Measurements from ENCODE around the gene HYCC1. TPM values are rescaled to one million over a fixed set of nuclear protein-coding genes. Genes with fewer than 3 reads are reported as not detected.
"Not testable (repeated sequence)": the region's sequence is repeated elsewhere in the genome, so short reads cannot be mapped to it uniquely, and the experiment has no call there.

Gene HYCC1
- total RNA-seq, 1 experiment from 2014 or later, result 48.9 TPM

DNA sequence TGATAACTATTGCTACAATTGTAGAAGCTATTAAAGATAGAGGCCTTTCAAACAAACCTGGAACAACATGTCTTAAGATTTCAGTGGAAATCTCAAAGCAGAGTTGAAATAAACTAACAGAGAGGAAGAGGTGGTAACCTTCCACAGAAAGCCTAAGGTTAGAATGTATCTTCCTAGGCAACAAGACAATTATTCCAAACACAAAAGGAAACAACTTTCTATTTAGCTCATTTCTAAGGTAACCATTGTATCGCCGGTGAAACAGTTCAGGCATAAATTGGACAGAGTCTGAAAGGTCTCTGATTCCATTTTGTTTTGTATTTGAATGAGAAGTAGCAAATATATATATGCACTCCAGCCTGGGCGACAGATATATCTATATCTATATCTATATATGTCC lies 30.7 kb upstream of the HYCC1 start:
- intact Hi-C loops (cut with micrococcal nuclease), result no loop called here
- Mint-ChIP-seq H3K9me3 (ENCODE audit: unreplicated experiment) (no peaks in the 10 kb centered on the region), H3K36me3 (ENCODE audit: insufficient read depth, unreplicated experiment) (no peaks in the 10 kb centered on the region), H3K4me1 (ENCODE audit: insufficient read depth, unreplicated experiment) (no peaks in the 10 kb centered on the region), H3K27me3 (ENCODE audit: insufficient read depth, unreplicated experiment) (no peaks in the 10 kb centered on the region), H3K4me3 (ENCODE audit: unreplicated experiment) (no peak overlapping the region), H3K27ac (ENCODE audit: low read depth, unreplicated experiment) (no peak overlapping the region)
- no TSS peak for BruUV-seq (replicated peaks)
- TF ChIP-seq, protein P1, sequence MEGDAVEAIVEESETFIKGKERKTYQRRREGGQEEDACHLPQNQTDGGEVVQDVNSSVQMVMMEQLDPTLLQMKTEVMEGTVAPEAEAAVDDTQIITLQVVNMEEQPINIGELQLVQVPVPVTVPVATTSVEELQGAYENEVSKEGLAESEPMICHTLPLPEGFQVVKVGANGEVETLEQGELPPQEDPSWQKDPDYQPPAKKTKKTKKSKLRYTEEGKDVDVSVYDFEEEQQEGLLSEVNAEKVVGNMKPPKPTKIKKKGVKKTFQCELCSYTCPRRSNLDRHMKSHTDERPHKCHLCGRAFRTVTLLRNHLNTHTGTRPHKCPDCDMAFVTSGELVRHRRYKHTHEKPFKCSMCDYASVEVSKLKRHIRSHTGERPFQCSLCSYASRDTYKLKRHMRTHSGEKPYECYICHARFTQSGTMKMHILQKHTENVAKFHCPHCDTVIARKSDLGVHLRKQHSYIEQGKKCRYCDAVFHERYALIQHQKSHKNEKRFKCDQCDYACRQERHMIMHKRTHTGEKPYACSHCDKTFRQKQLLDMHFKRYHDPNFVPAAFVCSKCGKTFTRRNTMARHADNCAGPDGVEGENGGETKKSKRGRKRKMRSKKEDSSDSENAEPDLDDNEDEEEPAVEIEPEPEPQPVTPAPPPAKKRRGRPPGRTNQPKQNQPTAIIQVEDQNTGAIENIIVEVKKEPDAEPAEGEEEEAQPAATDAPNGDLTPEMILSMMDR (IDR thresholded peaks at IDR 0.05; ENCODE audit: unreplicated experiment), result no peak
- CTCF ChIA-PET, result interaction anchor here (0.6 to 3.0 kb wide), 4 partner anchors 10 to 75 kb away, joined by 3 to 31 read pairs (median 4); no protein-coding TSS in a partner anchor
- POLR2A ChIA-PET, result interaction anchor here (1.0 to 1.6 kb wide), 3 partner anchors 11 to 61 kb away, joined by 3 to 7 read pairs (median 4); no protein-coding TSS in a partner anchor
- DNase-seq (ENCODE audit: unreplicated experiment), result no peak

DNA sequence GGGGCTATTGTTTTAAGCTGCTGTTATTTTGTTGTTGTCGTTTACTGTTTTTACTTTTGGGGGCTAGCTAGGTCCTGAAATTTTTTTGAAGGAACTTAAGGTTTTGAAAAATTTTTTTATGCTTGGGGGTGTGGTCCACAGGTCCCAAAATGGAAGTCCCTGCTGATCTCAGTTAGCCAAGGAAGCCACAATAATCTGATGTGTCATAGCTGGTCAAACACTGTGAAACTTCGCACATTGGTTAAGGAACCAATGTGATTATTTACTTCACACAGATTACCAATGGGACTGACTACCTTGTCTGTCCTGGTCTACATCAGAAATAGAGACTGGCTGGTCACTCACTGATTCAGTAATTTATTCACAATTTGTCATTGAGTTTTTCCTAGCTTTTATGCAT lies 29.5 kb upstream of the HYCC1 start:
- no peaks in the 10 kb centered on the region for H3K27me3 Mint-ChIP-seq (ENCODE audit: insufficient read depth, unreplicated experiment)
- no peak overlapping the region for H3K27ac Mint-ChIP-seq (ENCODE audit: low read depth, unreplicated experiment)
- ChIA-PET CTCF (interaction anchor here (0.8 to 3.0 kb wide), 5 partner anchors 11 to 483 kb away, joined by 3 to 31 read pairs (median 4); no protein-coding TSS in a partner anchor), POLR2A (interaction anchor here (1.0 to 1.6 kb wide), 4 partner anchors 12 to 184 kb away, joined by 3 to 7 read pairs (median 4); no protein-coding TSS in a partner anchor)
- no peaks in the 10 kb centered on the region for H3K9me3 Mint-ChIP-seq (ENCODE audit: unreplicated experiment)
- BruUV-seq (replicated peaks), result no TSS peak
- H3K36me3 Mint-ChIP-seq (ENCODE audit: insufficient read depth, unreplicated experiment), result no peaks in the 10 kb centered on the region
- H3K4me3 Mint-ChIP-seq (ENCODE audit: unreplicated experiment), result no peak overlapping the region
- no peak for DNase-seq (ENCODE audit: unreplicated experiment)
- intact Hi-C loops (cut with micrococcal nuclease), result no loop called here
- H3K4me1 Mint-ChIP-seq (ENCODE audit: insufficient read depth, unreplicated experiment), result no peaks in the 10 kb centered on the region
- TF ChIP-seq, protein P1 (IDR thresholded peaks at IDR 0.05; ENCODE audit: unreplicated experiment), result no peak

DNA sequence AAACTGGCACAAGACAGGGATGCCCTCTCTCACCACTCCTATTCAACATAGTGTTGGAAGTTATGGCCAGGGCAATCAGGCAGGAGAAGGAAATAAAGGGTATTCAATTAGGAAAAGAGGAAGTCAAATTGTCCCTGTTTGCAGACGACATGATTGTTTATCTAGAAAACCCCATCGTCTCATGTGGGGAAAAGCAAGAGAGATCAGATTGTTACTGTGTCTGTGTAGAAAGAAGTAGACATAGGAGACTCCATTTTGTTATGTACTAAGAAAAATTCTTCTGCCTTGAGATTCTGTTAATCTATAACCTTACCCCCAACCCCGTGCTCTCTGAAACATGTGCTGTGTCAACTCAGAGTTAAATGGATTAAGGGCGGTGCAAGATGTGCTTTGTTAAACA lies 25.7 kb upstream of the HYCC1 start:
- H3K9me3 Mint-ChIP-seq (ENCODE audit: unreplicated experiment); BruUV-seq (replicated peaks); H3K27ac Mint-ChIP-seq (ENCODE audit: low read depth, unreplicated experiment); DNase-seq (ENCODE audit: unreplicated experiment); CTCF ChIA-PET; H3K4me3 Mint-ChIP-seq (ENCODE audit: unreplicated experiment); H3K4me1 Mint-ChIP-seq (ENCODE audit: insufficient read depth, unreplicated experiment); H3K36me3 Mint-ChIP-seq (ENCODE audit: insufficient read depth, unreplicated experiment); POLR2A ChIA-PET; intact Hi-C loops (cut with micrococcal nuclease); H3K27me3 Mint-ChIP-seq (ENCODE audit: insufficient read depth, unreplicated experiment): not testable (repeated sequence)

DNA sequence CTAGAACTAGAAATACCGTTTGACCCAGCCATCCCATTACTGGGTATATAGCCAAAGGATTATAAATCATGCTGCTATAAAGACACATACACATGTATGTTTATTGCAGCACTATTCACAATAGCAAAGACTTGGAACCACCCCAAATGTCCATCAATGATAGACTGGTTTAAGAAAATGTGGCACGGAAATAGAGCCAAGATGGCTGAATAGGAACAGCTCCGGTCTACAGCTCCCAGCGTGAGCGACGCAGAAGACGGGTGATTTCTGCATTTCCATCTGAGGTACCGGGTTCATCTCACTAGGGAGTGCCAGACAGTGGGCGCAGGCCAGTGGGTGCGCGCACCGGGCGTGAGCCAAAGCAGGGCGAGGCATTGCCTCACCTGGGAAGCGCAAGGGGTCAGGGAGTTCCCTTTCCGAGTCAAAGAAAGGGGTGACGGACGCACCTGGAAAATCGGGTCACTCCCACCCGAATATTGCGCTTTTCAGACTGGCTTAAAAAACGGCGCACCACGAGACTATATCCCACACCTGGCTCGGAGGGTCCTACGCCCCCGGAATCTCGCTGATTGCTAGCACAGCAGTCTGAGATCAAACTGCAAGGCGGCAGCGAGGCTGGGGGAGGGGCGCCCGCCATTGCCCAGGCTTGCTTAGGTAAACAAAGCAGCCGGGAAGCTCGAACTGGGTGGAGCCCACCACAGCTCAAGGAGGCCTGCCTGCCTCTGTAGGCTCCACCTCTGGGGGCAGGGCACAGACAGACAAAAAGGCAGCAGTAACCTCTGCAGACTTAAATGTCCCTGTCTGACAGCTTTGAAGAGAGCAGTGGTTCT lies 21.8 kb upstream of the HYCC1 start:
- CTCF ChIA-PET; BruUV-seq (replicated peaks): not testable (repeated sequence)
- H3K27ac Mint-ChIP-seq (ENCODE audit: low read depth, unreplicated experiment), result peak overlapping the region; percentile 75

DNA sequence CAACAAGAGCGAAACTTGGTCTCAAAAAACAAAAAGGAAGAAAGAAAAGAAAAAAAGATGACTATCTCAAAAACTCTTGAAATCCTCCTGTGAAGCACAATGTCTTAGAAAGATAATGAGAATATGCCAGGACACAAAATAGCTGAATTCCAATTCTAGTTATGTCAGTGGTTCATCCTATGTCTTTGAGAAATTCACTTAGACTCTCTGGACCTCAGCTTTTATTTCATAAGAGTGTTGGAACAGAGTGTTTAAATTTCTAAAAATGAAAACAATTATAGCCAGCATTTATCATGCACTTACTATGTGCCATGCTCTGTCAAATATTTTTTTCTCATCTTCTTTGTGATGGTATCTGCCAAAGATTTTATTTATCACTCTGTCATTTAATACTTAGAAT lies 13.3 kb upstream of the HYCC1 start:
- TF ChIP-seq, protein P1 (IDR thresholded peaks at IDR 0.05; ENCODE audit: unreplicated experiment), result no peak
- Mint-ChIP-seq H3K27me3 (ENCODE audit: insufficient read depth, unreplicated experiment) (no peaks in the 10 kb centered on the region), H3K4me1 (ENCODE audit: insufficient read depth, unreplicated experiment) (peaks cover 16% of the 10 kb centered on the region), H3K9me3 (ENCODE audit: unreplicated experiment) (no peaks in the 10 kb centered on the region), H3K36me3 (ENCODE audit: insufficient read depth, unreplicated experiment) (peaks cover 5% of the 10 kb centered on the region), H3K27ac (ENCODE audit: low read depth, unreplicated experiment) (no peak overlapping the region), H3K4me3 (ENCODE audit: unreplicated experiment) (no peak overlapping the region)
- intact Hi-C loops (cut with micrococcal nuclease), result no loop called here
- DNase-seq (ENCODE audit: unreplicated experiment), result no peak
- no TSS peak for BruUV-seq (replicated peaks)
- POLR2A ChIA-PET, result interaction anchor here (0.7 to 1.5 kb wide), 3 partner anchors 12 to 1585 kb away, joined by 3 to 6 read pairs (median 3); no protein-coding TSS in a partner anchor
- CTCF ChIA-PET, result interaction anchor here (1.2 to 2.2 kb wide), 4 partner anchors 12 to 173 kb away, joined by 6 to 17 read pairs (median 6); no protein-coding TSS in a partner anchor

More for the DNA sequence above, 21.8 kb upstream of the HYCC1 start:
- POLR2A ChIA-PET, result interaction anchor here (0.6 kb wide), 1 partner anchor 23 kb away, joined by 4 read pairs; no protein-coding TSS in a partner anchor
- intact Hi-C loops (cut with micrococcal nuclease); H3K4me1 Mint-ChIP-seq (ENCODE audit: insufficient read depth, unreplicated experiment); H3K36me3 Mint-ChIP-seq (ENCODE audit: insufficient read depth, unreplicated experiment); DNase-seq (ENCODE audit: unreplicated experiment); H3K27me3 Mint-ChIP-seq (ENCODE audit: insufficient read depth, unreplicated experiment); H3K9me3 Mint-ChIP-seq (ENCODE audit: unreplicated experiment): not testable (repeated sequence)
- peak overlapping the region; percentile 75 for H3K4me3 Mint-ChIP-seq (ENCODE audit: unreplicated experiment)
